ENCODE data around the gene NRXN3.
A peak's percentile ranks its signal among the peaks of the same experiment; 100 is the strongest.
"Not testable (repeated sequence)": the region's sequence is repeated elsewhere in the genome, so short reads cannot be mapped to it uniquely, and the experiment has no call there.

Gene NRXN3

GRCh38 chr14:78363008-78363407 lies 192.8 kb downstream of the NRXN3 start:
- intact Hi-C loops (cut with DNase I): no loop called here
- no peak for DNase-seq

- intact Hi-C loops (cut with DNase I): no loop called here
- no peak for DNase-seq
Measured at GRCh38 chr14:78367355-78367754, 197.2 kb downstream of the NRXN3 start.

GRCh38 chr14:78383060-78383459 lies 212.9 kb downstream of the NRXN3 start:
- intact Hi-C loops (cut with DNase I): no loop called here
- DNase-seq: no peak

- no peak for DNase-seq
- intact Hi-C loops (cut with DNase I): no loop called here
Measured at GRCh38 chr14:78398216-78398615, 228.0 kb downstream of the NRXN3 start.

GRCh38 chr14:78399316-78399889 lies 229.2 kb downstream of the NRXN3 start:
- intact Hi-C loops (cut with DNase I): no loop called here
- peak in 1 of 10 donors; percentile 18 for DNase-seq

GRCh38 chr14:78401866-78402265 lies 231.7 kb downstream of the NRXN3 start:
- intact Hi-C loops (cut with DNase I): no loop called here
- no peak for DNase-seq

- intact Hi-C loops (cut with DNase I): no loop called here
- peak in 3 of 10 donors; percentile 9 to 75 (median 24) for DNase-seq
Measured at GRCh38 chr14:78403278-78403815, 233.2 kb downstream of the NRXN3 start.

- DNase-seq: peak in 4 of 10 donors; percentile 9 to 76 (median 42)
- intact Hi-C loops (cut with DNase I): no loop called here
Measured at GRCh38 chr14:78405079-78405856, 235.1 kb downstream of the NRXN3 start.

GRCh38 chr14:78412475-78412874 lies 242.3 kb downstream of the NRXN3 start:
- intact Hi-C loops (cut with DNase I): no loop called here
- DNase-seq: no peak

- intact Hi-C loops (cut with DNase I): no loop called here
- no peak for DNase-seq
Measured at GRCh38 chr14:78414172-78414571, 244.0 kb downstream of the NRXN3 start.

GRCh38 chr14:78417532-78417931 lies 247.4 kb downstream of the NRXN3 start:
- intact Hi-C loops (cut with DNase I): no loop called here
- no peak for DNase-seq

GRCh38 chr14:78424311-78424710 lies 254.1 kb downstream of the NRXN3 start:
- intact Hi-C loops (cut with DNase I): no loop called here
- DNase-seq: no peak

- intact Hi-C loops (cut with DNase I): no loop called here
Measured at GRCh38 chr14:78425330-78425729, 255.2 kb downstream of the NRXN3 start.

GRCh38 chr14:78425782-78426181 lies 255.6 kb downstream of the NRXN3 start:
- intact Hi-C loops (cut with DNase I): no loop called here
- no peak for DNase-seq

More at GRCh38 chr14:78425330-78425729, 255.2 kb downstream of the NRXN3 start:
- DNase-seq: peak in 5 of 10 donors; percentile 14 to 82 (median 30)

- no peak for DNase-seq
- intact Hi-C loops (cut with DNase I): no loop called here
Measured at GRCh38 chr14:78432046-78432445, 261.9 kb downstream of the NRXN3 start.

- DNase-seq; intact Hi-C loops (cut with DNase I): not testable (repeated sequence)
Measured at GRCh38 chr14:78437448-78437847, 267.3 kb downstream of the NRXN3 start.

GRCh38 chr14:78440356-78440894 lies 270.3 kb downstream of the NRXN3 start:
- intact Hi-C loops (cut with DNase I): no loop called here

GRCh38 chr14:78443834-78444233 lies 273.7 kb downstream of the NRXN3 start:
- intact Hi-C loops (cut with DNase I): no loop called here
- no peak for DNase-seq

More at GRCh38 chr14:78440356-78440894, 270.3 kb downstream of the NRXN3 start:
- DNase-seq: no peak

GRCh38 chr14:78445275-78445674 lies 275.1 kb downstream of the NRXN3 start:
- intact Hi-C loops (cut with DNase I): no loop called here
- no peak for DNase-seq

GRCh38 chr14:78446807-78447206 lies 276.6 kb downstream of the NRXN3 start:
- DNase-seq: no peak
- intact Hi-C loops (cut with DNase I): no loop called here
